ENCODE results near the gene DEAF1.

- no peak for TF ChIP-seq CTCF (IDR thresholded peaks at IDR 0.05)
- TF ChIP-seq POLR2A (IDR thresholded peaks at IDR 0.05), result no peak
These were observed 73.2 kb downstream of the DEAF1 start for GRCh38 chr11:621838-622237.

Data from body of pancreas (tissue), 4 donors.